HepG2 (cell line): ENCODE measurements around the gene SMIM13. TPM values are rescaled to one million over a fixed set of nuclear protein-coding genes. Genes with fewer than 3 reads are reported as not detected.

ENCODE experiments used
- ATRX ChIP-seq: sonication (generic); formaldehyde crosslinking; IDR thresholded peaks from 2 replicates; pipeline ENCODE4 v1.4.0; 2020; ENCODE audit warnings: missing genetic modification reagents, borderline replicate concordance
- CBX2 ChIP-seq, 2 experiments: fragments of 200-600 bp in 1 of 2; sonication (generic); formaldehyde crosslinking in 1 of 2; IDR thresholded peaks; 2 replicates each; pipeline versions ENCODE4 v1.7.0 to v1.8.1; 2018 to 2022; ENCODE audit warnings: low read depth in 2 of 2, low read length in 1 of 2, mild to moderate bottlenecking in 1 of 2, missing genetic modification reagents in 1 of 2
- FOXC1 ChIP-seq: sonication (generic); formaldehyde crosslinking; IDR thresholded peaks from 2 replicates; pipeline ENCODE4 v1.8.0; 2022; ENCODE audit warnings: mild to moderate bottlenecking, missing genetic modification reagents, borderline replicate concordance
- HDAC6 ChIP-seq: fragments of 200-600 bp; sonication (generic); IDR thresholded peaks from 2 replicates; pipeline ENCODE4 v1.7.0; 2017; ENCODE audit warnings: mild to moderate bottlenecking, antibody characterized with exemption, low read length, low read depth
- RBM22 ChIP-seq: fragments of 200-400 bp; formaldehyde crosslinking; optimal IDR thresholded peaks from 2 replicates; pipeline ENCODE3; 2017; ENCODE audit warnings: mild to moderate bottlenecking, low read length, moderate library complexity
- RELA ChIP-seq: sonication (generic); formaldehyde crosslinking; IDR thresholded peaks from 2 replicates; pipeline ENCODE4 v1.4.0; 2020; ENCODE audit warnings: missing genetic modification reagents
- RXRA ChIP-seq: sonication (generic); formaldehyde crosslinking; IDR thresholded peaks from 2 replicates; pipeline ENCODE4 v1.5.1; 2020; ENCODE audit warnings: missing genetic modification reagents
- SAP130 ChIP-seq: IDR thresholded peaks from 2 replicates; pipeline ENCODE4 v1.6.1; 2016; ENCODE audit warnings: low read depth
- SYNCRIP ChIP-seq: fragments of 200-400 bp; formaldehyde crosslinking; IDR thresholded peaks from 2 replicates; pipeline ENCODE4 v1.6.1; 2018; ENCODE audit warnings: mild to moderate bottlenecking, low read depth, low read length; ENCODE audit not compliant: insufficient read depth
- ZNF326 ChIP-seq: sonication (generic); formaldehyde crosslinking; IDR thresholded peaks from 2 replicates; pipeline ENCODE4 v1.4.0; 2020; ENCODE audit warnings: missing genetic modification reagents, borderline replicate concordance
- ZNF44 ChIP-seq: sonication (generic); formaldehyde crosslinking; IDR thresholded peaks from 2 replicates; pipeline ENCODE4 v1.5.1; 2020; ENCODE audit warnings: mild to moderate bottlenecking, missing genetic modification reagents
- ZNF775 ChIP-seq: sonication (generic); formaldehyde crosslinking; IDR thresholded peaks from 2 replicates; pipeline ENCODE4 v1.4.0; 2020; ENCODE audit warnings: missing genetic modification reagents, mild to moderate bottlenecking, moderate library complexity, borderline replicate concordance
- polyA plus RNA-seq, 8 experiments: library from polyadenylated mRNA; depleted of rRNA in 3 of 8; stranded (reverse) in 7 of 8; unstranded in 1 of 8; fragments of >200 nt; fragmentation: Illumina TruSeq in 4 of 8; extraction: Trizol in 4 of 8; gene quantifications; 2 replicates each; pipeline versions ENCODE4 v1.2.1 to v1.2.3, GENCODE V29; 2011 to 2016; ENCODE audit warnings: low read depth in 4 of 8, missing spikeins in 1 of 8, mixed read lengths in 1 of 8; ENCODE audit not compliant: insufficient read depth in 1 of 8
- total RNA-seq, 5 experiments: library from RNA; depleted of rRNA; stranded (reverse); fragments of >200 nt; fragmentation: Illumina TruSeq; extraction: Trizol; gene quantifications; 2 replicates each; pipeline ENCODE4 v1.2.3, GENCODE V29; 2016; ENCODE audit warnings: low read depth in 1 of 5
- TF ChIP-seq, protein P1 (sequence below): sonication (generic); formaldehyde crosslinking; IDR thresholded peaks from 2 replicates; pipeline ENCODE4 v1.4.0; 2020; ENCODE audit warnings: missing genetic modification reagents
- TF ChIP-seq, protein P2 (sequence below): sonication (generic); formaldehyde crosslinking; IDR thresholded peaks from 2 replicates; pipeline ENCODE4 v1.5.1; 2020; ENCODE audit warnings: missing genetic modification reagents, mild to moderate bottlenecking, borderline replicate concordance
- TF ChIP-seq, protein P3 (sequence below): sonication (generic); formaldehyde crosslinking; IDR thresholded peaks from 2 replicates; pipeline ENCODE4 v1.5.0; 2020; ENCODE audit warnings: missing genetic modification reagents
- TF ChIP-seq, protein P4 (sequence below): IDR thresholded peaks from 2 replicates; pipeline ENCODE4 v1.6.1; 2016; ENCODE audit warnings: low read depth, missing genetic modification reagents, missing compliant biosample characterization
- TF ChIP-seq, protein P5 (sequence below): sonication (generic); formaldehyde crosslinking; IDR thresholded peaks from 2 replicates; pipeline ENCODE4 v1.4.0; 2020; ENCODE audit warnings: mild to moderate bottlenecking, missing genetic modification reagents
- TF ChIP-seq, protein P6 (sequence below): IDR thresholded peaks from 2 replicates; pipeline ENCODE4 v1.6.1; 2016; ENCODE audit warnings: low read depth, borderline replicate concordance

Gene SMIM13
- total and polyA plus RNA-seq, 2 of the 13 experiments (the other 11 are each of a cell fraction or from before 2014, with no cell fraction given): 2.7 to 10.2 TPM

DNA sequence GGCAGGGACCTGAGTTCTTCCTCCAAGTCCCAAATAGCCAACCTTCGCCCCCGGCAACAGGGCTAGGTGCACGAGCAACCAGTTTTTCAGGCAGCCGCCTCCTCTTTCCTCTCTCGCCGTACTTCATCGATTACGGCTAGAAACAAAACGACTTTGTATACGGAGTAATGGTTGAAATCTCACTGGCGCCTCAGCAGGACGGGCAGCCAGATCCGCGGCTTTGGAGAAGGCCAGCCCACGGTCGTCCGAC lies 333 bp upstream of the SMIM13 start (continued):
- TF ChIP-seq, protein P1, sequence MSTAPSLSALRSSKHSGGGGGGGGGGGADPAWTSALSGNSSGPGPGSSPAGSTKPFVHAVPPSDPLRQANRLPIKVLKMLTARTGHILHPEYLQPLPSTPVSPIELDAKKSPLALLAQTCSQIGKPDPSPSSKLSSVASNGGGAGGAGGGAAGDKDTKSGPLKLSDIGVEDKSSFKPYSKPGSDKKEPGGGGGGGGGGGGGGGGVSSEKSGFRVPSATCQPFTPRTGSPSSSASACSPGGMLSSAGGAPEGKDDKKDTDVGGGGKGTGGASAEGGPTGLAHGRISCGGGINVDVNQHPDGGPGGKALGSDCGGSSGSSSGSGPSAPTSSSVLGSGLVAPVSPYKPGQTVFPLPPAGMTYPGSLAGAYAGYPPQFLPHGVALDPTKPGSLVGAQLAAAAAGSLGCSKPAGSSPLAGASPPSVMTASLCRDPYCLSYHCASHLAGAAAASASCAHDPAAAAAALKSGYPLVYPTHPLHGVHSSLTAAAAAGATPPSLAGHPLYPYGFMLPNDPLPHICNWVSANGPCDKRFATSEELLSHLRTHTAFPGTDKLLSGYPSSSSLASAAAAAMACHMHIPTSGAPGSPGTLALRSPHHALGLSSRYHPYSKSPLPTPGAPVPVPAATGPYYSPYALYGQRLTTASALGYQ: 0 out of 2 replicates have a peak, but pooled peaks have one; percentile 49
- TF ChIP-seq ATRX (CRISPR knock-in tag): no peak
- TF ChIP-seq, protein P2, sequence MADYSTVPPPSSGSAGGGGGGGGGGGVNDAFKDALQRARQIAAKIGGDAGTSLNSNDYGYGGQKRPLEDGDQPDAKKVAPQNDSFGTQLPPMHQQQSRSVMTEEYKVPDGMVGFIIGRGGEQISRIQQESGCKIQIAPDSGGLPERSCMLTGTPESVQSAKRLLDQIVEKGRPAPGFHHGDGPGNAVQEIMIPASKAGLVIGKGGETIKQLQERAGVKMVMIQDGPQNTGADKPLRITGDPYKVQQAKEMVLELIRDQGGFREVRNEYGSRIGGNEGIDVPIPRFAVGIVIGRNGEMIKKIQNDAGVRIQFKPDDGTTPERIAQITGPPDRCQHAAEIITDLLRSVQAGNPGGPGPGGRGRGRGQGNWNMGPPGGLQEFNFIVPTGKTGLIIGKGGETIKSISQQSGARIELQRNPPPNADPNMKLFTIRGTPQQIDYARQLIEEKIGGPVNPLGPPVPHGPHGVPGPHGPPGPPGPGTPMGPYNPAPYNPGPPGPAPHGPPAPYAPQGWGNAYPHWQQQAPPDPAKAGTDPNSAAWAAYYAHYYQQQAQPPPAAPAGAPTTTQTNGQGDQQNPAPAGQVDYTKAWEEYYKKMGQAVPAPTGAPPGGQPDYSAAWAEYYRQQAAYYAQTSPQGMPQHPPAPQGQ (CRISPR knock-in tag): no peak
- no peak for TF ChIP-seq ZNF775 (CRISPR knock-in tag)
- TF ChIP-seq ZNF44 (CRISPR knock-in tag): no peak
- no peak for TF ChIP-seq CBX2 (IDR thresholded peaks at IDR 0.05; ENCODE audit: low read depth, low read length)
- TF ChIP-seq CBX2 (CRISPR knock-in tag; IDR thresholded peaks at IDR 0.05; ENCODE audit: low read depth): no peak
- TF ChIP-seq, protein P3, sequence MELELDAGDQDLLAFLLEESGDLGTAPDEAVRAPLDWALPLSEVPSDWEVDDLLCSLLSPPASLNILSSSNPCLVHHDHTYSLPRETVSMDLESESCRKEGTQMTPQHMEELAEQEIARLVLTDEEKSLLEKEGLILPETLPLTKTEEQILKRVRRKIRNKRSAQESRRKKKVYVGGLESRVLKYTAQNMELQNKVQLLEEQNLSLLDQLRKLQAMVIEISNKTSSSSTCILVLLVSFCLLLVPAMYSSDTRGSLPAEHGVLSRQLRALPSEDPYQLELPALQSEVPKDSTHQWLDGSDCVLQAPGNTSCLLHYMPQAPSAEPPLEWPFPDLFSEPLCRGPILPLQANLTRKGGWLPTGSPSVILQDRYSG (CRISPR knock-in tag): no peak
- TF ChIP-seq SAP130 (CRISPR knock-in tag): no peak
- TF ChIP-seq SYNCRIP: no peak
- TF ChIP-seq FOXC1: peak; percentile 73; the same call in 1 of the 2 replicates
- TF ChIP-seq RBM22: no peak
- TF ChIP-seq, protein P4, sequence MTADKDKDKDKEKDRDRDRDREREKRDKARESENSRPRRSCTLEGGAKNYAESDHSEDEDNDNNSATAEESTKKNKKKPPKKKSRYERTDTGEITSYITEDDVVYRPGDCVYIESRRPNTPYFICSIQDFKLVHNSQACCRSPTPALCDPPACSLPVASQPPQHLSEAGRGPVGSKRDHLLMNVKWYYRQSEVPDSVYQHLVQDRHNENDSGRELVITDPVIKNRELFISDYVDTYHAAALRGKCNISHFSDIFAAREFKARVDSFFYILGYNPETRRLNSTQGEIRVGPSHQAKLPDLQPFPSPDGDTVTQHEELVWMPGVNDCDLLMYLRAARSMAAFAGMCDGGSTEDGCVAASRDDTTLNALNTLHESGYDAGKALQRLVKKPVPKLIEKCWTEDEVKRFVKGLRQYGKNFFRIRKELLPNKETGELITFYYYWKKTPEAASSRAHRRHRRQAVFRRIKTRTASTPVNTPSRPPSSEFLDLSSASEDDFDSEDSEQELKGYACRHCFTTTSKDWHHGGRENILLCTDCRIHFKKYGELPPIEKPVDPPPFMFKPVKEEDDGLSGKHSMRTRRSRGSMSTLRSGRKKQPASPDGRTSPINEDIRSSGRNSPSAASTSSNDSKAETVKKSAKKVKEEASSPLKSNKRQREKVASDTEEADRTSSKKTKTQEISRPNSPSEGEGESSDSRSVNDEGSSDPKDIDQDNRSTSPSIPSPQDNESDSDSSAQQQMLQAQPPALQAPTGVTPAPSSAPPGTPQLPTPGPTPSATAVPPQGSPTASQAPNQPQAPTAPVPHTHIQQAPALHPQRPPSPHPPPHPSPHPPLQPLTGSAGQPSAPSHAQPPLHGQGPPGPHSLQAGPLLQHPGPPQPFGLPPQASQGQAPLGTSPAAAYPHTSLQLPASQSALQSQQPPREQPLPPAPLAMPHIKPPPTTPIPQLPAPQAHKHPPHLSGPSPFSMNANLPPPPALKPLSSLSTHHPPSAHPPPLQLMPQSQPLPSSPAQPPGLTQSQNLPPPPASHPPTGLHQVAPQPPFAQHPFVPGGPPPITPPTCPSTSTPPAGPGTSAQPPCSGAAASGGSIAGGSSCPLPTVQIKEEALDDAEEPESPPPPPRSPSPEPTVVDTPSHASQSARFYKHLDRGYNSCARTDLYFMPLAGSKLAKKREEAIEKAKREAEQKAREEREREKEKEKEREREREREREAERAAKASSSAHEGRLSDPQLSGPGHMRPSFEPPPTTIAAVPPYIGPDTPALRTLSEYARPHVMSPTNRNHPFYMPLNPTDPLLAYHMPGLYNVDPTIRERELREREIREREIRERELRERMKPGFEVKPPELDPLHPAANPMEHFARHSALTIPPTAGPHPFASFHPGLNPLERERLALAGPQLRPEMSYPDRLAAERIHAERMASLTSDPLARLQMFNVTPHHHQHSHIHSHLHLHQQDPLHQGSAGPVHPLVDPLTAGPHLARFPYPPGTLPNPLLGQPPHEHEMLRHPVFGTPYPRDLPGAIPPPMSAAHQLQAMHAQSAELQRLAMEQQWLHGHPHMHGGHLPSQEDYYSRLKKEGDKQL (CRISPR knock-in tag): no peak
- no peak for TF ChIP-seq HDAC6
- no peak for TF ChIP-seq RXRA (CRISPR knock-in tag)
- TF ChIP-seq, protein P5, sequence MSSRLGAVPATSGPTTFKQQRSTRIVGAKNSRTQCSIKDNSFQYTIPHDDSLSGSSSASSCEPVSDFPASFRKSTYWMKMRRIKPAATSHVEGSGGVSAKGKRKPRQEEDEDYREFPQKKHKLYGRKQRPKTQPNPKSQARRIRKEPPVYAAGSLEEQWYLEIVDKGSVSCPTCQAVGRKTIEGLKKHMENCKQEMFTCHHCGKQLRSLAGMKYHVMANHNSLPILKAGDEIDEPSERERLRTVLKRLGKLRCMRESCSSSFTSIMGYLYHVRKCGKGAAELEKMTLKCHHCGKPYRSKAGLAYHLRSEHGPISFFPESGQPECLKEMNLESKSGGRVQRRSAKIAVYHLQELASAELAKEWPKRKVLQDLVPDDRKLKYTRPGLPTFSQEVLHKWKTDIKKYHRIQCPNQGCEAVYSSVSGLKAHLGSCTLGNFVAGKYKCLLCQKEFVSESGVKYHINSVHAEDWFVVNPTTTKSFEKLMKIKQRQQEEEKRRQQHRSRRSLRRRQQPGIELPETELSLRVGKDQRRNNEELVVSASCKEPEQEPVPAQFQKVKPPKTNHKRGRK (CRISPR knock-in tag): 0 out of 2 replicates have a peak, but pooled peaks have one; percentile 9
- no peak for TF ChIP-seq ZNF326 (CRISPR knock-in tag)
- TF ChIP-seq, protein P6, sequence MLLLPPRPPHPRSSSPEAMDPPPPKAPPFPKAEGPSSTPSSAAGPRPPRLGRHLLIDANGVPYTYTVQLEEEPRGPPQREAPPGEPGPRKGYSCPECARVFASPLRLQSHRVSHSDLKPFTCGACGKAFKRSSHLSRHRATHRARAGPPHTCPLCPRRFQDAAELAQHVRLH (CRISPR knock-in tag): no peak
- TF ChIP-seq RELA: no peak
